Measurements from ENCODE around the gene SLC35A3.

SLC35A3 gene

GRCh38 chr1:99978218-99978617 is 8.4 kb downstream of the SLC35A3 start:
- Mint-ChIP-seq H3K4me3 (no peak overlapping the region), H3K36me3 (ENCODE audit: low read depth) (peaks cover 24% of the 10 kb centered on the region), H3K9me3 (peaks cover 4% of the 10 kb centered on the region), H3K27ac (no peak overlapping the region), H3K4me1 (peaks cover 5% of the 10 kb centered on the region), H3K27me3 (ENCODE audit: low read depth, poor library complexity) (no peaks in the 10 kb centered on the region)
- DNase-seq: no peak
- no peak for TF ChIP-seq CTCF (IDR thresholded peaks at IDR 0.05)

- Mint-ChIP-seq H3K36me3 (ENCODE audit: low read depth) (peaks cover 29% of the 10 kb centered on the region), H3K4me3 (no peak overlapping the region), H3K9me3 (peaks cover 8% of the 10 kb centered on the region), H3K27ac (peak overlapping the region; percentile 29), H3K27me3 (ENCODE audit: low read depth, poor library complexity) (no peaks in the 10 kb centered on the region), H3K4me1 (peaks cover 5% of the 10 kb centered on the region)
- no peak for TF ChIP-seq CTCF (IDR thresholded peaks at IDR 0.05)
- no peak for DNase-seq
Measured at GRCh38 chr1:99979091-99979490, 9.3 kb downstream of the SLC35A3 start.

DNA sequence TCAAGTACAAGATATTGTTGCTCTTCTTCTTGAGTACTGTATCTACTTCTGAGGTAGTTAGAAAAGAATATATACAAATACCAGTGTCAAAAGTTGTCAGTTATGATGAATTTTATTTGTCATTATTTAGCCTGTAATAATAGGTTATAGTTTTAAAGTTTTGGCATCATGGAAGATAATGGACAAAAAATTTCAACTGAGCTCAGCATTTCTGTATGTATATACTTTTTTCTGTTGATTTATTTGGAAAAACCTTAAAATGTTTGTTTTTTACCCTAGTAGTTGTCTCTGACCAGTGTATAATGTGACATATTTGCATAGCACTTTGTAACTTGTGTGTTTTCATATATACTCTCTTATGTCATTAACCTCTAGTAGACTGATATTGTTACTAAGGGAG is 11.1 kb downstream of the SLC35A3 start:
- Mint-ChIP-seq H3K27me3 (ENCODE audit: low read depth, poor library complexity) (no peaks in the 10 kb centered on the region), H3K27ac (no peak overlapping the region), H3K4me3 (no peak overlapping the region), H3K4me1 (peaks cover 5% of the 10 kb centered on the region), H3K9me3 (peaks cover 26% of the 10 kb centered on the region), H3K36me3 (ENCODE audit: low read depth) (peaks cover 41% of the 10 kb centered on the region)
- DNase-seq: no peak
- no peak for TF ChIP-seq CTCF (IDR thresholded peaks at IDR 0.05)

GRCh38 chr1:99986656-99987225 is 16.9 kb downstream of the SLC35A3 start:
- no peaks in the 10 kb centered on the region for H3K4me1 Mint-ChIP-seq
- TF ChIP-seq CTCF (IDR thresholded peaks at IDR 0.05): no peak
- peaks cover 44% of the 10 kb centered on the region for H3K9me3 Mint-ChIP-seq
- no peak for DNase-seq
- no peak overlapping the region for H3K4me3 Mint-ChIP-seq
- no peak overlapping the region for H3K27ac Mint-ChIP-seq
- H3K36me3 Mint-ChIP-seq (ENCODE audit: low read depth): peaks cover 56% of the 10 kb centered on the region
- no peaks in the 10 kb centered on the region for H3K27me3 Mint-ChIP-seq (ENCODE audit: low read depth, poor library complexity)

GRCh38 chr1:99988210-99988765 is 18.5 kb downstream of the SLC35A3 start:
- peaks cover 64% of the 10 kb centered on the region for H3K36me3 Mint-ChIP-seq (ENCODE audit: low read depth)
- H3K27me3 Mint-ChIP-seq (ENCODE audit: low read depth, poor library complexity): no peaks in the 10 kb centered on the region

More at GRCh38 chr1:99988210-99988765, 18.5 kb downstream of the SLC35A3 start:
- peaks cover 55% of the 10 kb centered on the region for H3K9me3 Mint-ChIP-seq
- H3K4me1 Mint-ChIP-seq: no peaks in the 10 kb centered on the region
- H3K27ac Mint-ChIP-seq: no peak overlapping the region
- TF ChIP-seq CTCF (IDR thresholded peaks at IDR 0.05): no peak
- H3K4me3 Mint-ChIP-seq: no peak overlapping the region
- no peak for DNase-seq
